SK-N-SH (cell line): ENCODE results near the gene UMOD. TPM values are rescaled to one million over a fixed set of nuclear protein-coding genes. Genes with fewer than 3 reads are reported as not detected.

Source experiments
- CTCF ChIA-PET: fragments of 300-600, 350-600 bp; formaldehyde crosslinking; extraction: SDS; loops from one replicate; lab custom pipeline; 2021; lab: Yijun Ruan, JAX
- POLR2A ChIA-PET: fragments of 350-600 bp; sonication (Branson Sonifier 250); formaldehyde crosslinking; extraction: SDS; loops from one replicate; lab custom pipeline; 2020; ENCODE audit warnings: antibody characterized with exemption, inconsistent platforms; lab: Yijun Ruan, JAX
- DNase-seq: peaks from one replicate; pipeline ENCODE4 v3.0.0; 2012
- H2AFZ ChIP-seq: fragments of 200-600 bp; sonication (generic); 2 replicates; pipeline ENCODE4 v1.8.1; 2016; ENCODE audit warnings: antibody characterized with exemption, mild to moderate bottlenecking, low read depth
- H3F3A ChIP-seq: fragments of 200-600 bp; sonication (generic); replicated peaks from 2 replicates; pipeline ENCODE3; 2016; ENCODE audit warnings: antibody characterized with exemption, mild to moderate bottlenecking; ENCODE audit not compliant: insufficient read depth
- H3K27ac ChIP-seq, 2 experiments: fragments of 200-500 bp in 1 of 2; fragments of 200-600 bp in 1 of 2; sonication (Bioruptor generic) in 1 of 2; sonication (generic), shearing (Covaris generic) in 1 of 2; 2 replicates each; pipeline versions ENCODE4 v1.5.1 to v1.6.1; 2014 to 2016; ENCODE audit warnings: low read depth in 2 of 2, inconsistent platforms in 1 of 2, low read length in 1 of 2, mild to moderate bottlenecking in 1 of 2, mixed read lengths in 1 of 2
- H3K27me3 ChIP-seq: fragments of 200-600 bp; sonication (generic), shearing (Covaris generic); 2 replicates; pipeline ENCODE4 v1.6.1; 2016; ENCODE audit warnings: mixed run types; ENCODE audit not compliant: insufficient read depth
- H3K36me3 ChIP-seq, 2 experiments: fragments of 200-500 bp in 1 of 2; fragments of 200-600 bp in 1 of 2; sonication (Bioruptor generic) in 1 of 2; sonication (generic) in 1 of 2; replicated peaks in 1 of 2; 2 replicates each; pipeline versions ENCODE3 to v1.5.1; 2014 to 2016; ENCODE audit warnings: low read length in 1 of 2, mild to moderate bottlenecking in 1 of 2; ENCODE audit not compliant: insufficient read depth in 2 of 2, control insufficient read depth in 1 of 2
- H3K4me1 ChIP-seq, 2 experiments: fragments of 200-500 bp in 1 of 2; fragments of 200-600 bp in 1 of 2; sonication (Bioruptor generic) in 1 of 2; sonication (generic), shearing (Covaris generic) in 1 of 2; 2 replicates each; pipeline versions ENCODE4 v1.5.1 to v1.6.1; 2014 to 2016; ENCODE audit warnings: low read depth in 1 of 2, low read length in 1 of 2, mixed run types in 1 of 2; ENCODE audit not compliant: insufficient read depth in 2 of 2, control insufficient read depth in 1 of 2
- H3K4me2 ChIP-seq: fragments of 200-600 bp; sonication (generic), shearing (Covaris generic); 2 replicates; pipeline ENCODE4 v1.6.1; 2017; ENCODE audit warnings: mixed run types
- H3K4me3 ChIP-seq, 2 experiments: fragments of 200-500 bp in 1 of 2; fragments of 200-600 bp in 1 of 2; sonication (Bioruptor generic) in 1 of 2; sonication (generic), shearing (Covaris generic) in 1 of 2; 2 replicates each; pipeline versions ENCODE4 v1.5.1 to v1.8.1; 2014 to 2016; ENCODE audit warnings: low read depth in 2 of 2, inconsistent platforms in 1 of 2, low read length in 1 of 2, mild to moderate bottlenecking in 1 of 2, mixed read lengths in 1 of 2, moderate library complexity in 1 of 2
- H3K79me2 ChIP-seq: fragments of 200-600 bp; sonication (generic); 2 replicates; pipeline ENCODE4 v1.8.1; 2017; ENCODE audit warnings: mild to moderate bottlenecking; ENCODE audit not compliant: insufficient read depth
- H3K9ac ChIP-seq: fragments of 200-600 bp; sonication (generic); 2 replicates; pipeline ENCODE4 v1.6.1; 2017; ENCODE audit warnings: mixed run types
- H3K9me2 ChIP-seq: fragments of 200-600 bp; sonication (generic); 2 replicates; pipeline ENCODE4 v1.6.1; 2017; ENCODE audit warnings: mixed run types
- H3K9me3 ChIP-seq: fragments of 200-600 bp; sonication (generic); 2 replicates; pipeline ENCODE4 v1.6.1; 2017; ENCODE audit warnings: mixed run types, mild to moderate bottlenecking, moderate library complexity
- H4K20me1 ChIP-seq: fragments of 200-600 bp; sonication (generic); 2 replicates; pipeline ENCODE4 v1.6.1; 2017; ENCODE audit warnings: mild to moderate bottlenecking, mixed run types; ENCODE audit not compliant: insufficient read depth
- ELF1 ChIP-seq: IDR thresholded peaks from 2 replicates; pipeline ENCODE4 v1.4.0; 2012
- FOSL2 ChIP-seq: IDR thresholded peaks from 2 replicates; pipeline ENCODE4 v1.4.0; 2012; ENCODE audit warnings: low read depth, mild to moderate bottlenecking, moderate library complexity, borderline replicate concordance
- FOXM1 ChIP-seq: IDR thresholded peaks from 2 replicates; pipeline ENCODE4 v1.4.0; 2012; ENCODE audit warnings: low read depth, mild to moderate bottlenecking
- GATA2 ChIP-seq: sonication (generic); formaldehyde crosslinking; IDR thresholded peaks from 2 replicates; pipeline ENCODE4 v1.5.0; 2020; ENCODE audit warnings: mild to moderate bottlenecking, missing genetic modification reagents
- MEF2A ChIP-seq: IDR thresholded peaks from 2 replicates; pipeline ENCODE4 v1.4.0; 2012; ENCODE audit warnings: low read depth, borderline replicate concordance
- NRF1 ChIP-seq: IDR thresholded peaks from 2 replicates; pipeline ENCODE4 v1.6.1; 2012; ENCODE audit warnings: low read depth, mild to moderate bottlenecking, low read length
- RAD21 ChIP-seq: IDR thresholded peaks from 2 replicates; pipeline ENCODE4 v1.6.1; 2012; ENCODE audit warnings: mild to moderate bottlenecking, low read length
- RXRA ChIP-seq: IDR thresholded peaks from 2 replicates; pipeline ENCODE4 v1.4.0; 2012; ENCODE audit warnings: low read depth, mild to moderate bottlenecking, borderline replicate concordance
- SMC3 ChIP-seq: IDR thresholded peaks from 2 replicates; pipeline ENCODE4 v1.6.1; 2012; ENCODE audit warnings: low read depth, low read length, improper control_type of control experiment
- USF2 ChIP-seq: fragments of 150-350 bp; IDR thresholded peaks from 2 replicates; pipeline ENCODE4 v1.6.1; 2017; ENCODE audit warnings: antibody characterized with exemption, low read length, low read depth, borderline replicate concordance
- WGBS: methylation state at CpG from one replicate; pipeline ENCODE4 v1.1.6; 2017; ENCODE audit warnings: low lambda C conversion rate; 5-methylcytosine and 5-hydroxymethylcytosine counted together
- polyA plus RNA-seq, 3 experiments: library from polyadenylated mRNA; depleted of rRNA; stranded (reverse); fragments of >200 nt; gene quantifications; 2 replicates each; pipeline ENCODE4 v1.2.3, GENCODE V29; 2012
- TF ChIP-seq, protein P1 (sequence below): fragments of 200-600 bp; sonication (generic); IDR thresholded peaks from 2 replicates; pipeline ENCODE4 v1.6.1; 2017; ENCODE audit warnings: antibody characterized with exemption, mild to moderate bottlenecking, moderate library complexity

Gene UMOD
- polyA plus RNA-seq, 1 of the 3 experiments (the other 2 are of a cell fraction): not detected

GRCh38 chr16:20388854-20389253 lies 36.3 kb upstream of the UMOD start (continued):
- TF ChIP-seq RXRA: no peak
- TF ChIP-seq GATA2 (CRISPR knock-in tag): no peak
- TF ChIP-seq NRF1: no peak

GRCh38 chr16:20387978-20388377 lies 35.5 kb upstream of the UMOD start:
- Histone ChIP-seq H3K4me2 (no peak overlapping the region), H3K9me2 (no peaks in the 10 kb centered on the region)
- WGBS: 51% methylated on average over 3 of the region's 3 CpGs
- TF ChIP-seq FOXM1 (no peak), MEF2A (no peak), USF2 (no peak), FOSL2 (no peak), SMC3 (no peak), ELF1 (no peak)
- TF ChIP-seq, all 33 proteins: peak for 0
- no peak for DNase-seq
- Histone ChIP-seq H3K9ac (no peak overlapping the region), H3K4me1 (no peaks in the 10 kb centered on the region; a peak in 1 of 4 replicates), H3K79me2 (no peaks in the 10 kb centered on the region), H3F3A (no peaks in the 10 kb centered on the region), H3K9me3 (no peaks in the 10 kb centered on the region), H4K20me1 (no peaks in the 10 kb centered on the region), H3K36me3 (no peaks in the 10 kb centered on the region), H3K27me3 (no peaks in the 10 kb centered on the region), H3K4me3 (no peak overlapping the region), H3K27ac (no peak overlapping the region), H2AFZ (no peak overlapping the region)
- POLR2A ChIA-PET: no interaction called here
- CTCF ChIA-PET: interaction anchor here (1.3 to 10.2 kb wide), 3 partner anchors 9 to 489 kb away, joined by 5 to 143 read pairs (median 61); no protein-coding TSS in a partner anchor

- no peaks in the 10 kb centered on the region for H3K79me2 ChIP-seq
- H3K4me1 ChIP-seq: no peaks in the 10 kb centered on the region; a peak in 1 of 4 replicates
- peak; percentile 61 for DNase-seq
- no peak overlapping the region for H3K4me2 ChIP-seq
- 34% methylated on average over 23 of the region's 30 CpGs for WGBS
- no peaks in the 10 kb centered on the region for H3K9me3 ChIP-seq
- no peak overlapping the region for H2AFZ ChIP-seq
- H3K36me3 ChIP-seq: no peaks in the 10 kb centered on the region
- POLR2A ChIA-PET: interaction anchor here (1.3 kb wide), 1 partner anchor 479 kb away, joined by 4 read pairs; no protein-coding TSS in a partner anchor
- H3F3A ChIP-seq: no peaks in the 10 kb centered on the region
- H3K27me3 ChIP-seq: no peaks in the 10 kb centered on the region
- CTCF ChIA-PET: interaction anchor here (0.5 to 10.2 kb wide), 35 partner anchors 9 to 827 kb away, joined by 3 to 184 read pairs (median 4); partner anchors contain the start of genes ACSM5 and PDILT
- H3K9ac ChIP-seq: no peak overlapping the region
- H3K9me2 ChIP-seq: no peaks in the 10 kb centered on the region
- no peak overlapping the region for H3K27ac ChIP-seq
- no peak overlapping the region for H3K4me3 ChIP-seq
- H4K20me1 ChIP-seq: no peaks in the 10 kb centered on the region
- TF ChIP-seq, protein P1, sequence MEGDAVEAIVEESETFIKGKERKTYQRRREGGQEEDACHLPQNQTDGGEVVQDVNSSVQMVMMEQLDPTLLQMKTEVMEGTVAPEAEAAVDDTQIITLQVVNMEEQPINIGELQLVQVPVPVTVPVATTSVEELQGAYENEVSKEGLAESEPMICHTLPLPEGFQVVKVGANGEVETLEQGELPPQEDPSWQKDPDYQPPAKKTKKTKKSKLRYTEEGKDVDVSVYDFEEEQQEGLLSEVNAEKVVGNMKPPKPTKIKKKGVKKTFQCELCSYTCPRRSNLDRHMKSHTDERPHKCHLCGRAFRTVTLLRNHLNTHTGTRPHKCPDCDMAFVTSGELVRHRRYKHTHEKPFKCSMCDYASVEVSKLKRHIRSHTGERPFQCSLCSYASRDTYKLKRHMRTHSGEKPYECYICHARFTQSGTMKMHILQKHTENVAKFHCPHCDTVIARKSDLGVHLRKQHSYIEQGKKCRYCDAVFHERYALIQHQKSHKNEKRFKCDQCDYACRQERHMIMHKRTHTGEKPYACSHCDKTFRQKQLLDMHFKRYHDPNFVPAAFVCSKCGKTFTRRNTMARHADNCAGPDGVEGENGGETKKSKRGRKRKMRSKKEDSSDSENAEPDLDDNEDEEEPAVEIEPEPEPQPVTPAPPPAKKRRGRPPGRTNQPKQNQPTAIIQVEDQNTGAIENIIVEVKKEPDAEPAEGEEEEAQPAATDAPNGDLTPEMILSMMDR: peak; percentile 84
- TF ChIP-seq RAD21 (peak; percentile 54), USF2 (no peak), FOXM1 (no peak), SMC3 (peak; percentile 58)
Measured at GRCh38 chr16:20385844-20386832, 33.6 kb upstream of the UMOD start.
